PFSK-1 (cell line): ENCODE data around the gene CACHD1.

ENCODE experiments used
- FOXP2 ChIP-seq: optimal IDR thresholded peaks from 2 replicates; pipeline ENCODE3; 2011; ENCODE audit warnings: borderline replicate concordance, control low read depth, inconsistent platforms; ENCODE audit not compliant: insufficient read depth; ENCODE audit errors: extremely low read length, extremely low read depth
- POLR2AphosphoS5 ChIP-seq: IDR thresholded peaks from 2 replicates; pipeline ENCODE4 v1.6.1; 2012; ENCODE audit warnings: low read depth, mild to moderate bottlenecking, control low read depth, low read length, moderate library complexity
- SIN3A ChIP-seq: IDR thresholded peaks from 2 replicates; pipeline ENCODE4 v1.6.1; 2012; ENCODE audit warnings: mild to moderate bottlenecking, low read length, moderate library complexity, borderline replicate concordance; ENCODE audit not compliant: insufficient read depth
- TAF1 ChIP-seq: IDR thresholded peaks from 2 replicates; pipeline ENCODE4 v1.6.1; 2012; ENCODE audit warnings: low read length, control low read depth, borderline replicate concordance; ENCODE audit not compliant: insufficient read depth
- TF ChIP-seq, protein P1 (sequence below), 2 experiments: IDR thresholded peaks; 2 replicates each; pipeline versions ENCODE4 v1.6.1 to v1.8.0; 2011 to 2012; ENCODE audit warnings: low read depth in 2 of 2, low read length in 2 of 2, control low read depth in 1 of 2, inconsistent platforms in 1 of 2, mild to moderate bottlenecking in 1 of 2, moderate library complexity in 1 of 2; ENCODE audit not compliant: insufficient read depth in 1 of 2

CACHD1 gene

DNA sequence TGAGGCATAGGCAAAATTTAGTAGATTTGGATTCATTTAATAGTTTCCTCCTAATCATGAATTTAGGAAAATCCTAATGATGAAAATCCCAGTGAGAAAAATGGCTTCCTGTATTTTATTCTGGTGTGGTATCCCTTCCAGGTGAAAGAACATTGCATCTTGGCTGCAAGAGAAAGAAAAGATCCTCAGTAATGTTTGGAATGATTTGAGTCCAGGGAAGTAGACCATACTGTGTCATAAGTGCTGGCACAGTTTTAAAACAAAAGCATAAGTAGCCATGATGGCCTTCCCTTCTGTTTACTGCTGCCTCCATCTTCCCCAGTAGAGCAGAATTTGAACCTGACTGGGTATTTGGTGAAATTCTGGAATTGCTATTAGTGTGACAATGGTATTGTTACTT lies 52.8 kb downstream of the CACHD1 start:
- no peak for TF ChIP-seq SIN3A
- TF ChIP-seq, protein P1, sequence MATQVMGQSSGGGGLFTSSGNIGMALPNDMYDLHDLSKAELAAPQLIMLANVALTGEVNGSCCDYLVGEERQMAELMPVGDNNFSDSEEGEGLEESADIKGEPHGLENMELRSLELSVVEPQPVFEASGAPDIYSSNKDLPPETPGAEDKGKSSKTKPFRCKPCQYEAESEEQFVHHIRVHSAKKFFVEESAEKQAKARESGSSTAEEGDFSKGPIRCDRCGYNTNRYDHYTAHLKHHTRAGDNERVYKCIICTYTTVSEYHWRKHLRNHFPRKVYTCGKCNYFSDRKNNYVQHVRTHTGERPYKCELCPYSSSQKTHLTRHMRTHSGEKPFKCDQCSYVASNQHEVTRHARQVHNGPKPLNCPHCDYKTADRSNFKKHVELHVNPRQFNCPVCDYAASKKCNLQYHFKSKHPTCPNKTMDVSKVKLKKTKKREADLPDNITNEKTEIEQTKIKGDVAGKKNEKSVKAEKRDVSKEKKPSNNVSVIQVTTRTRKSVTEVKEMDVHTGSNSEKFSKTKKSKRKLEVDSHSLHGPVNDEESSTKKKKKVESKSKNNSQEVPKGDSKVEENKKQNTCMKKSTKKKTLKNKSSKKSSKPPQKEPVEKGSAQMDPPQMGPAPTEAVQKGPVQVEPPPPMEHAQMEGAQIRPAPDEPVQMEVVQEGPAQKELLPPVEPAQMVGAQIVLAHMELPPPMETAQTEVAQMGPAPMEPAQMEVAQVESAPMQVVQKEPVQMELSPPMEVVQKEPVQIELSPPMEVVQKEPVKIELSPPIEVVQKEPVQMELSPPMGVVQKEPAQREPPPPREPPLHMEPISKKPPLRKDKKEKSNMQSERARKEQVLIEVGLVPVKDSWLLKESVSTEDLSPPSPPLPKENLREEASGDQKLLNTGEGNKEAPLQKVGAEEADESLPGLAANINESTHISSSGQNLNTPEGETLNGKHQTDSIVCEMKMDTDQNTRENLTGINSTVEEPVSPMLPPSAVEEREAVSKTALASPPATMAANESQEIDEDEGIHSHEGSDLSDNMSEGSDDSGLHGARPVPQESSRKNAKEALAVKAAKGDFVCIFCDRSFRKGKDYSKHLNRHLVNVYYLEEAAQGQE (IDR thresholded peaks at IDR 0.05; ENCODE audit: insufficient read depth in 1 of 2, low read depth in 2 of 2, low read length in 2 of 2) = no peak
- TF ChIP-seq TAF1 = no peak
- no peak for TF ChIP-seq FOXP2
- no peak for TF ChIP-seq POLR2AphosphoS5

DNA sequence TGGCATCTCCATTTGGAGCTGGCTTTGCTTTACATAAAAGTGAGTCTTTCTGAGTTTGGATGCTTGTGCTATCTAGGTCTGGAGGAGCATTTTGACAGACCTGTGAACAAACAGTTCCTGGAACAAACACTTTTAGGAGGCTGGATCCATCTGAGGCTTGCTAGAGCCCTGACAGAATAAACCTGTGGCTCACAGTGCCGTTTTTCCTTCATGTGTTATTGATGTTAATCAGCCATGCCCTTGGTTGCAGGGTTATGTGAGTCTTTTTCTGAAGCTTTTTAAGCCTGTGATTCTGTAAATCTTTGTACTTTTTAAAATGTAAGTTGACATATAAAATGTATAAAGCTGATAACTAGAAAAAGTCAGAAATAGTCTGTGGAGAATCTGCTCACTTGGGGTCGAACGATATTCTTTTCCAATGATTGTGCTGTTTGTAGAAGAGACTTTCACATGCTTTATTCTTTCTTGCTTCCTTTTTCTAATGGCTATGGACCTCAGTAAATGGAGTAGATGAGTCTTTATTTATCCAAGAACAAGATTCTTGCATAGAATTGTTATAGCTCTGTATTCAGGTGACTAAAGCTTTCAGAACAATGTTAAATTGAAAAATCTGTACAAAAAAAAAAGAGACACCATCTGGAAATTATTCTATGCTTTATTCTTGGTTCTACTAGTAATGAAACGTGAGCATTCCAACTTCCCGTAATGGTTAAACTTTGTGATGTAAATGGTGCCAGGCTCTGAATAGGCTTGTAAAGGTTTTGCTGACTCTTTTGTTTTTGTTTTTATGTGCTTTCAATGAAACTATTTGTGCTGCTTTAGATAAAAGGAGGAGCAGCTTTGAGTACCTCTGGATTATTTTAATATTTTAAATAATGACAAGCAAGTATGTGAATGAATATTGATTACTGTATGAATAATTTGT lies 53.7 kb downstream of the CACHD1 start:
- TF ChIP-seq POLR2AphosphoS5 (no peak), FOXP2 (no peak)
- TF ChIP-seq, protein P1 (IDR thresholded peaks at IDR 0.05; ENCODE audit: insufficient read depth in 1 of 2, low read depth in 2 of 2, low read length in 2 of 2) = no peak

DNA sequence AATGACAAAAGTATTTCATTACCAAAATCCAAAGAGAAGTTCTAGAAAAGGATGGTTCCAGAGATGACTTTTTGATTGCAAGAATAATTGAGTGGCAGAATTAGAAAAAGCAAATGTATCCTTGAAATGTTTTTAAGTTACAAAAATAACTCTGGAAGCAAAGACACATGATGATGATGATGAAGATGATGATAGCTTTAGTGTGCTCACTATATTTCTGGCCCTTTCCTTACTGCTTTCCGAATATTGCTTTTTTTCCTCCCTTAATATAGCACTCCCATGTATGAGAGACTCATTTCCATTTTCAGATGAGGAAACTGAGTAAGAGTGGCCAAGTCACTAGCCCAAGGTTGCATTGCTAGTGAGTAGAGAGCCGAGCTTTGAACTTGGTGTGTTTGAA lies 54.7 kb downstream of the CACHD1 start:
- TF ChIP-seq POLR2AphosphoS5 (no peak), SIN3A (no peak), TAF1 (no peak), FOXP2 (no peak)
- TF ChIP-seq, protein P1 (IDR thresholded peaks at IDR 0.05; ENCODE audit: insufficient read depth in 1 of 2, low read depth in 2 of 2, low read length in 2 of 2) = no peak

DNA sequence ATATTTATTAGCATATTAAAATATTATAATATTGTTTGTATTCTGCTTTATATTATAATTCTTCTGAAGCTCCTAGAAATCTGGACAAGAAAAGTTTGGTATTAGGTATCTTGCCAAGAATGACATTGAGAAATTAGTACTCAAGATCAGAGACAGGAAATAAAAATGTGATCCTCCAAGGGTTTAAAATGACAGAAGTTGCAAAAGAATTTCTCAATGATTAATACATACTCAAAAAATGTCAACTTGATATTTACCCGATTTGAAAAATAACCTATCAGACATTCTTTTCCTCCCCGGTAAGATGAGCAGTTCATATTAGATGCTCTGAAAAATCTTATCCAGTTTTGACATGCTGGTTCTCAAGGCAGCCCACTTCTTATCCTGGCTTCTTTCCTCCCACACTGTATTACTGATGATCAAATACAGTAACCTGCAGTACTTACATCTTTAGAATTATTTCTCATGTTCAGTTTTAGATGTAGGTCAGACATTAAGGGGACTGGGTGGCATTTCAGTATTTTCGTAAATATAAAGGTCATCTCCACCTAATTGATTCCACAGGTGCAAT lies 55.3 kb downstream of the CACHD1 start:
- no peak for TF ChIP-seq POLR2AphosphoS5
- no peak for TF ChIP-seq TAF1
- TF ChIP-seq, protein P1 (IDR thresholded peaks at IDR 0.05; ENCODE audit: insufficient read depth in 1 of 2, low read depth in 2 of 2, low read length in 2 of 2) = no peak
- no peak for TF ChIP-seq FOXP2
- no peak for TF ChIP-seq SIN3A
